HG02943 (cell line): ENCODE measurements around the gene BCAS3.
"Not testable (repeated sequence)": the region's sequence is repeated elsewhere in the genome, so short reads cannot be mapped to it uniquely, and the experiment has no call there.

Source experiments
- ATAC-seq: cut with Tn5 transposase; IDR thresholded peaks from one replicate; pipeline ENCODE4 v1.9.1; 2021; ENCODE audit warnings: mild to moderate bottlenecking, low read depth, moderate library complexity; ENCODE audit not compliant: unreplicated experiment

The BCAS3 gene

GRCh38 chr17:61143026-61143425, 465.4 kb downstream of the BCAS3 start:
- no peak for ATAC-seq

DNA sequence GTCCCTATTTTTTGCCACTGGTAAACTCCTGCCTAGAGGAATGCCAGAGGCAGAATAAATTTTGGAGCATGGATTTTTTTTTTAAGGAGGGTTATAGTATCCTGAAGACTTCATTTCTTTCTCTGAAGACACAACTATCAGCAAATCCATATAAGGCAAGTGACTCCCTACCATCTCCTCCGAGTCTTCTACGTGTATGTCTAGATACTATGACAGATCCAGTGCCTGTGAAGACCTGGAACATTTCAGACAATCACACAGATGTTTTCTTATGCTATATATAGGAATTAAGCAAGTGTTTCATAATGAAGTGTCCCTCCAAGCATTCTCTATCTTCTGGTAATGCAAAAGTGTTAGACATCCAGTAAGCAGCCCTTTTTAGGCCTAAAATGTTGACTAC, 466.5 kb downstream of the BCAS3 start:
- no peak for ATAC-seq

DNA sequence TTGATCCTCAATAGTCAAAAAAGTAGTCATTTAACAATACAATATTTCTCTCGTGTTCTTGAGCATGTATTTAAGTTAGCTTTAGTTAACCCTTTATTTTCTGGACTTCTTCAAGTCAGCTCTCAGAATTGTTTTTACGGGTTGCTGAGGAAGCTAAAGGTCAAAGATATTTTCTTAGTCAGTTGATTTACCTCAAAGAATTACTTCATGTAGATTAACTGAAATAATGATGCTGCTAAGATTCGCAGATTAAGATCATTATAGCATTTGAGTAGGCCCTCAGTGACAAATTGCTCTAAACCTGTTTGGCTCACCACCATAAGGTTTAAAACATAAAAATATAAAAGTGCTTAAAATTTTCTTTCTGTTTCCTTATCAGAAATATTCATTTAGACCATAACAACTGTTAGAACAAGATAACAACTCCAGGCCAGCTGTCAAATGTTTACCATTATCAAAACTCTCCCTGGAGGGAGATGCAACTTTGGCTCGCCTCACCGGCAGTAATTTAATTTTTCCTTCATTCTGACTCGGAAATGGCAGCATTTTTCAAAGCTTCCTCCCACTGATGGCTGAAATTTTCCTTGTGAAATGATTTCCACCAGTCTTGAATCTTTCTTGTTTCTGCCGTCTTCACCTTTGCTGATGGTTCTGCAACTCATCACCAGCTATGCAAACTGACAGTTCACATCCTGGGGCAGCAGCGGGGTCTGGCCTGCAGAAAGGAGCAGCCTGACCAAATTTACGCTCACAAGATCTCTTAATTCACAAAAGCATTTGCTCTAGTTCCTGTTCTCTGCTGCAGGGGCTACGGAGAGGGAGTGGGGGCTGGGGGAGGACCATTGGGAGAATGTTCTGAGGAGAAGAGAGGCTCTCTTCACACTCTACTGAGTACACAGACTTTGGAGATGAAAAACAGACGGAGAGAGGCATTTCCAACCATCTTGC, 467.2 kb downstream of the BCAS3 start:
- no peak for ATAC-seq

GRCh38 chr17:61146833-61147232, 469.2 kb downstream of the BCAS3 start:
- ATAC-seq, result not testable (repeated sequence)

DNA sequence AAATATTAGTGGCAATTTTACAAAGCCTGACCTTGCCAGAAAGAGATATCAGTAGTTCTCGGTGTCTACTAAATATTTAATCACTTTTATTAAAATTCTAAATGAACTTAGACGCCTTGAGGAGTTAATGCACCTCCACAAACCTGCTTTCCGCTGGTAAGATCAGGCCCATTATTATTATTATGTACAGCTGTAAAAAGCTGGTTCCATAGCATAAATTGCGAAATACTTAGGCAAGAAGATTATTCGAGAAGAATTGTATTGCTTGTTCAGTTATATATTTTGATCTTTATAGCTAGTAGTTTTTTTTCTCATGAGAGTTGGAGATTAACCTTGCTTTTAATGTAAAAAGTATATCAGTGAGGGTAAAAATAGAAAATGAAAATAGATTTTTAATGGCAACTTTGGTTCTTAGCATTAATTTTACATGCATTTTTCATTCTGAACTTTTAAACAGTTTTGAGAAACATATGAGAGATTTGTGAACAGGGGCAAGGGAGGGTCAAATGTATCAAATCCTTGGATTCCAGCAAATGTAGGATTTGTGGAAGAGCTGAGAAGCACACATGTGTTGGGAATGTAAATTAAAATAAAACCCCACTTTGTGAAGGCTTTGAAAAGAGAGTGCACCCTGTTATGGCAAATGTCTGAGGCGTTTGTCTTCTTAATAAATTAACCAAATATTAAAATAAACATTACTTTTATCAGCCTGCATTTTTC, 471.6 kb downstream of the BCAS3 start:
- no peak for ATAC-seq

DNA sequence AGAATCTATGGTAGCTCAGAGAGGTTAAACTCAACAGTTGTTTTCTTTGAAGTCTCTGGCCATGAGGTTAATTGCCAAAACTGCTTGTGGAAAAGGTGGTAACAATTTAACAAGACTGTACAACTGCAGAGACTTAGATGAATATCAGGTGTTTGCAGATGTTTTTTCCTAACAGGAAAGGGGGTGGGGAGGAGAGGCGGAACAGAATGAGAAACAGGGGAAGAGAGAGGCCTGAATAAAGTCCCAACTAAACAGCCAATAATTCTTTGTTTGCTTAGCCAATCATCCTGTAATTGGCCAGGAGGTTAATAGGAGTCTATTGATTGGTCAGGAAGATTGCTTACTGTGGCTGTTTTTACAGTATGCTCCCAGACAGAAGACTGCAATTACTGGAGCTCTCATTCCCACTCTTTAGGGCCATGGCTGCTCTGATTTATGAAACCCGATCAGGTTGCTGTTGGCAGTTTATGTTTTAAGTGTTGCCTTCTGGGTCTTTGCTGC, 472.3 kb downstream of the BCAS3 start:
- no peak for ATAC-seq

DNA sequence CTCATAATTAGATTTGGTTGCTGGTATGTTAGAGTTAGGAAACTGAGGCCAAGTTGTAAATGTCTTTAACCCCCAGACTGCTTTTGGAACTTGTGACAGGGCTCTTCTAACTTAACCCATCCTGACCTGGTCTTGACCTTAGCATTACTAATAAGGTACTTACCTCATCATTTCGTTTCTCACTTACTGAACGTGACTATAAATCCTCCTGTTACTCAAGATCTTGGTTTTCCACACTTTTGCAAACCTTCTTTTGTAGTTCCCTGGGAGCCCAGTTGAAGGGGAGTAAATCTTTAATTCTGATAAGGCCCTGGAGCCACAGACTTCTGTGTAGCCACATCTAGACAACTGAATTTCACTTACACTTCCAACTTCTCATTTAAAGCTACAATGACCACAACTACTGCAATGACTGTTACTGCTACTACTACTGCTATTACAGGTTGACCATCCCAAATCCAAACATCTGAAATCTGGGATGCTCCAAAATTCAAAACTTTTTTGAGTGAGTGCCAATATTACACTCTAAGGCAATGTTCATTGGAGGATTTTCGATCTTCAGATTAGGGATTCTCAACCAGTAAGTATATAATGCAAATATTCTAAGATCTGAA, 473.1 kb downstream of the BCAS3 start:
- ATAC-seq, result no peak

GRCh38 chr17:61152898-61153297, 475.2 kb downstream of the BCAS3 start:
- no peak for ATAC-seq

DNA sequence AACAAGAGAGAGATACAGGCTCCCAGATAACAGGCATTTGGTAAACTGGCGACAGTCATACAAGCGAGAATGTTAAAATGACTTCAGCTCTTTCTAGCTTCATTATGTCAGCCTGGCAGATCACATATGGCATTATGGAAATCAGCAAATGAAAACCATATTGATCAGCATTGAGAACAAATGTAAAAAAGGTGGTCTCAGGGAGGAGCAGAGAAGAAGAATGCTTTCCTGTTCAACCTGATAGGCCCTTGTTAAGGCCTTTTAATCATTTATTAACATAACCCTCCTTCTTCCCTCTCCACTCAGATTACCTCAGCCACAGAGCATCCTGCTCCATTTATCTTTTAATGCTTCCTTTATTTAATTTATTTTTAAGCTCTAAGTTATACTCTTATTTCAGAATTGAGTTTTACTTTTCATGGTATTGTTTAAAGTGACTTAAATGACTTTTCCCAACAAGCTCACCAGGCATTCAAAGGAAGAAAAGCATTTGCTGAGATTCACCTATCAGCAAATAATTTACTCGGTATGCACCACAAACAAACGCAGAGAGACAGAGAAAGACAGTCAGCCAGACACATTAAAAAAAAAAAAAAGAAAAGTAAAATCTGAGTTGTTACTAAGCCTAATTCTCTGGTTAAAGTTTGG, 478.1 kb downstream of the BCAS3 start:
- ATAC-seq, result no peak

- ATAC-seq, result no peak
These were observed 479.7 kb downstream of the BCAS3 start for GRCh38 chr17:61157246-61157886.

- no peak for ATAC-seq
These were observed 480.7 kb downstream of the BCAS3 start for GRCh38 chr17:61158376-61158775.

GRCh38 chr17:61159221-61159814, 481.7 kb downstream of the BCAS3 start:
- no peak for ATAC-seq

GRCh38 chr17:61160204-61160603, 482.6 kb downstream of the BCAS3 start:
- no peak for ATAC-seq

DNA sequence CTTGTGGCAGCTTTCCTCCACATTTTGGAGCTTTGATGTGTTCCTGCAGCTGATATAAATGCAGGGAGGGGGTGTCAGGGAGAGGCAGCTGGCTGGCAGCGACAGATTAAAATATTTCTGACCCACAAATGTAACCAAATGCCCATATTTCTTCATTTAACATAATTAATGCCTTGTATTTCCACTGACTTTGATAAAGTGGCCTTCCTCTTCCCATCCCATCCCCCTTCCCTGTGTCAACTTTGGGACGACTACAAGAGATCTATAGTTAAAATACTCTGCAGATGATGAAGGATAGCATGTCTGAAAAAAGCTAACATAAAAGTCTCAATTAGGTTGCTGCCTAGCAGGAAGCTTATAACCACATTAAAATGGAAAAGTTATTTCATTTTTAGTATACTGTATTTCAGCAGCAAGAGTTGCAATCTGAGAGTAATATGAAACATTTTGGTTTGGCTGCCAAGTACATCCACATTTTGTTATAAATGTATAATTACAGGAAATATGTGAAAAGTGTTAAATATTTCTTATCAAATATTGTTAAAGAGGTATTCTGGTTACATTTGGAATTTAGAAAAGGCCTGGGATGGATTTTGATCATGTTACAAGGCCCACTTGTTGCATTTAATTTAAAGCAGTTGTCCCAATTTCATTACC, 483.3 kb downstream of the BCAS3 start:
- ATAC-seq, result no peak

GRCh38 chr17:61161615-61162134, 484.0 kb downstream of the BCAS3 start:
- no peak for ATAC-seq

DNA sequence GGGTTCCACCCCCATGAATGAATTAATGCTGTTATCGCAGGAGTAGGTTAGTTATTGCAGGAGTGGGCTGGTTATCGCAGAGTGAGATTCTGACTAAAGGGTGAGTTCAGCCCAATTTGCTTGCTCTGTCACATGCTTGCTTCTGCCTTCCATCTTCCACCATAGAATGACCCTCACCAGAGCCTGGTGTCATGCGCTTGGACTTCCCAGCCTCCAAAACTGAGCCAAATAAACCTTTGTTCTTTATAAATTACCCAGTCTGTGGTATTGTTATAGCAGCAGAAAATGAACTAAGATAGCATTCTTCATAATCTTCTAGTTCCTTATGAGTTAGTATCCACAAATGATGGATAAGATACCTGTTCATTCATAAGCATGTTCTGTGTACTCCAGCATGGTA, 486.9 kb downstream of the BCAS3 start:
- no peak for ATAC-seq

DNA sequence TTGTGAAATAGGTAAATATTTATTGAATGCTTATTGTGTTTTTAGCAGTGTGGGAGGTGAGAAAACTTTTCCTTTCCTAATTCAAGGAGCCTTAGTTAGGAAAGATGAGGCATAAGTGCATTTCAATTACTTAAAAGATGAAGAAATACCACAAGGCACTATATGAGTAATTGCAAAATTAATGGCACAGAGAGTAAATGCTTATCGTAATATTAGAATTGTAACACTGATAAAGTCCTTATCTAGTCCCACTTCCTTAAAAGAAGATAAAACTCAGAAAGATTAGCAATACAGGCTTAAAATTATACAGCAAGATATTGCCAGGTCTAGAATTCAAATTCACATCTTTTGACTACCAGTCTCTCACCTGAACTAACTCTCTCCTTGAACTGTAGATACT, 489.4 kb downstream of the BCAS3 start:
- no peak for ATAC-seq

DNA sequence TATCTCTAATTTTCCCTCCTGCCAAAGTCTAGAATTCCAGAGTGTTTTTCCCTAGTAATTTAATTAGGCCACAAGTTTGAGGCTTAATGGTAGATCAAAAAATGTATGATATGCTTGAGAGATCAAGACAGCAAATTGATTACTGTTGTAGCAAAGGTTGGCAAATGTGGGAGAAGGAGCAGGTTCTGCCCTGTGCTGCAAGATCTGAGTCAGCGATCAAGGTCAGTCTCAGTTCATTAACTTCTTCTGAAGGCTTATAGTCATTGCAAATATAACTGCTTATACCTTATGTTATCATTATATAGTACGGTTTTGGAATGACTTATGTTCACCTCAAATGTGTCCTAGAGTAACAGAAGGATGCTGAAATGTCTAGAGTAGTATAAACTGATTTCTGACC, 490.9 kb downstream of the BCAS3 start:
- ATAC-seq, result no peak

- no peak for ATAC-seq
These were observed 496.7 kb downstream of the BCAS3 start for GRCh38 chr17:61174310-61174709.
